GM23338 (cell line): ENCODE measurements around the gene TMEM179B. TPM values are rescaled to one million over a fixed set of nuclear protein-coding genes. Genes with fewer than 3 reads are reported as not detected.

ENCODE experiments used
- JUNB ChIP-seq: IDR thresholded peaks from one replicate; pipeline ENCODE4 v1.6.1; 2016; ENCODE audit warnings: antibody characterized with exemption; ENCODE audit not compliant: unreplicated experiment
- NANOG ChIP-seq: IDR thresholded peaks from 2 replicates; pipeline ENCODE4 v1.6.1; 2016; ENCODE audit warnings: antibody characterized with exemption, borderline replicate concordance
- POLR2AphosphoS5 ChIP-seq: IDR thresholded peaks from 2 replicates; pipeline ENCODE4 v1.6.1; 2016; ENCODE audit warnings: antibody characterized with exemption, low read depth
- STAT1 ChIP-seq: IDR thresholded peaks from one replicate; pipeline ENCODE4 v1.6.1; 2016; ENCODE audit warnings: antibody characterized with exemption; ENCODE audit not compliant: unreplicated experiment
- ZNF331 ChIP-seq: fragments of 250-450 bp; sonication (Bioruptor Pico); IDR thresholded peaks from 2 replicates; pipeline ENCODE4 v1.5.0; 2020; ENCODE audit warnings: low read depth, mild to moderate bottlenecking, moderate library complexity
- polyA plus RNA-seq: library from polyadenylated mRNA; unstranded; fragments of >200 nt; fragmentation: Nextera tagmentation; extraction: Ambion mirVana; gene quantifications from 2 replicates; pipeline ENCODE4 v1.2.1, GENCODE V29; 2016
- total RNA-seq: library from RNA; depleted of rRNA; stranded (reverse); fragments of >200 nt; shearing (Covaris generic); gene quantifications from 2 replicates; pipeline ENCODE4 v1.2.3, GENCODE V29; 2014
- TF ChIP-seq, protein P1 (sequence below): fragments of 250-450 bp; sonication (Bioruptor Pico); IDR thresholded peaks from 2 replicates; pipeline ENCODE4 v1.5.0; 2020; ENCODE audit warnings: mild to moderate bottlenecking, moderate library complexity
- TF ChIP-seq, protein P2 (sequence below): IDR thresholded peaks from one replicate; pipeline ENCODE4 v1.6.1; 2018; ENCODE audit warnings: antibody characterized with exemption; ENCODE audit not compliant: unreplicated experiment

Gene TMEM179B
- total and polyA plus RNA-seq, 2 experiments from 2014 or later, result 16.9 to 17.5 TPM

DNA sequence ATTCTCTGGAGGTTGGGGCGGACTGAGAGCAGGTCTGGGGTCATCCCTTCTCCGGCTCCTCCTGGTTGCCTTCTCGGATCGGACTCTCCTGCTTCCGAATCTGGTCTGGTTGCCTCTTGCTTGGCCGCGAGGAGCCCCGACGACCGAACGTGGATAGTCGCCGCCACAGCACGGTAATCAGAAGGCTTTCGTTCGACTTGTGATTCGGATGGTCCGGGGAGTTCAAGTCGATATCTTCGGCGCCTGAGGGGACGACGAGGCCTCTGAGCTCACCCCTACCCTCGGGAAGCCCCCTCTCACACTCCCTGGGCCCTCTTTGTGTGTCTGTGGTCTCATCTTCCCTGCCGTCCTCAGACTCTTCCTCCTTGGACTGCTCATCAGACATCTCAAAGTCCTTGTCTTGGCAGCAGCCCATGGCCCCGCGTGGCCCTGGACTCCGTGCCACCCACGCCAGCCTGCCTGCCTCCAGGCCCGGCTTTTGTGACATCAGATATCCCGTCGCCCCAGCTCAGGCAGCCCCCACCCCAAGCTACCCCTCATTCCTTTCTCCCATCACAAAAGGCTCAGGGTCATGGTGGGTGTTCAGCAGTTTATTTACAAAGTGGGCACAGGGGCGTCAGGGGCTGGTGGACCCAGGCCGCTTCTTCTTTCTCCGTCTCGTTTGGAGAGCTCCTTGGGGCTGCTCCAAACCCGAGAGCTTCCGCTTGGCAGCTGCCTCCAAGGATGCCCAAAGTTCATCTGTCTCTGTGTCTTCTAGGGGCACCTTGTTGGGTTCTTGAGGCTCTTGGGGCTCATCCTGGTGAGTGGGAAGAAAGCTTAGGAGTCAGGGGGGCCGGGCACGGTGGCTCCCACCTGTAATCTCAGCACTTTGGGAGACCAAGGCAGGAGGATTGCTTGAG is 45.4 kb downstream of the TMEM179B start, which contains the start of gene TEX54 (continued):
- TF ChIP-seq, protein P1, sequence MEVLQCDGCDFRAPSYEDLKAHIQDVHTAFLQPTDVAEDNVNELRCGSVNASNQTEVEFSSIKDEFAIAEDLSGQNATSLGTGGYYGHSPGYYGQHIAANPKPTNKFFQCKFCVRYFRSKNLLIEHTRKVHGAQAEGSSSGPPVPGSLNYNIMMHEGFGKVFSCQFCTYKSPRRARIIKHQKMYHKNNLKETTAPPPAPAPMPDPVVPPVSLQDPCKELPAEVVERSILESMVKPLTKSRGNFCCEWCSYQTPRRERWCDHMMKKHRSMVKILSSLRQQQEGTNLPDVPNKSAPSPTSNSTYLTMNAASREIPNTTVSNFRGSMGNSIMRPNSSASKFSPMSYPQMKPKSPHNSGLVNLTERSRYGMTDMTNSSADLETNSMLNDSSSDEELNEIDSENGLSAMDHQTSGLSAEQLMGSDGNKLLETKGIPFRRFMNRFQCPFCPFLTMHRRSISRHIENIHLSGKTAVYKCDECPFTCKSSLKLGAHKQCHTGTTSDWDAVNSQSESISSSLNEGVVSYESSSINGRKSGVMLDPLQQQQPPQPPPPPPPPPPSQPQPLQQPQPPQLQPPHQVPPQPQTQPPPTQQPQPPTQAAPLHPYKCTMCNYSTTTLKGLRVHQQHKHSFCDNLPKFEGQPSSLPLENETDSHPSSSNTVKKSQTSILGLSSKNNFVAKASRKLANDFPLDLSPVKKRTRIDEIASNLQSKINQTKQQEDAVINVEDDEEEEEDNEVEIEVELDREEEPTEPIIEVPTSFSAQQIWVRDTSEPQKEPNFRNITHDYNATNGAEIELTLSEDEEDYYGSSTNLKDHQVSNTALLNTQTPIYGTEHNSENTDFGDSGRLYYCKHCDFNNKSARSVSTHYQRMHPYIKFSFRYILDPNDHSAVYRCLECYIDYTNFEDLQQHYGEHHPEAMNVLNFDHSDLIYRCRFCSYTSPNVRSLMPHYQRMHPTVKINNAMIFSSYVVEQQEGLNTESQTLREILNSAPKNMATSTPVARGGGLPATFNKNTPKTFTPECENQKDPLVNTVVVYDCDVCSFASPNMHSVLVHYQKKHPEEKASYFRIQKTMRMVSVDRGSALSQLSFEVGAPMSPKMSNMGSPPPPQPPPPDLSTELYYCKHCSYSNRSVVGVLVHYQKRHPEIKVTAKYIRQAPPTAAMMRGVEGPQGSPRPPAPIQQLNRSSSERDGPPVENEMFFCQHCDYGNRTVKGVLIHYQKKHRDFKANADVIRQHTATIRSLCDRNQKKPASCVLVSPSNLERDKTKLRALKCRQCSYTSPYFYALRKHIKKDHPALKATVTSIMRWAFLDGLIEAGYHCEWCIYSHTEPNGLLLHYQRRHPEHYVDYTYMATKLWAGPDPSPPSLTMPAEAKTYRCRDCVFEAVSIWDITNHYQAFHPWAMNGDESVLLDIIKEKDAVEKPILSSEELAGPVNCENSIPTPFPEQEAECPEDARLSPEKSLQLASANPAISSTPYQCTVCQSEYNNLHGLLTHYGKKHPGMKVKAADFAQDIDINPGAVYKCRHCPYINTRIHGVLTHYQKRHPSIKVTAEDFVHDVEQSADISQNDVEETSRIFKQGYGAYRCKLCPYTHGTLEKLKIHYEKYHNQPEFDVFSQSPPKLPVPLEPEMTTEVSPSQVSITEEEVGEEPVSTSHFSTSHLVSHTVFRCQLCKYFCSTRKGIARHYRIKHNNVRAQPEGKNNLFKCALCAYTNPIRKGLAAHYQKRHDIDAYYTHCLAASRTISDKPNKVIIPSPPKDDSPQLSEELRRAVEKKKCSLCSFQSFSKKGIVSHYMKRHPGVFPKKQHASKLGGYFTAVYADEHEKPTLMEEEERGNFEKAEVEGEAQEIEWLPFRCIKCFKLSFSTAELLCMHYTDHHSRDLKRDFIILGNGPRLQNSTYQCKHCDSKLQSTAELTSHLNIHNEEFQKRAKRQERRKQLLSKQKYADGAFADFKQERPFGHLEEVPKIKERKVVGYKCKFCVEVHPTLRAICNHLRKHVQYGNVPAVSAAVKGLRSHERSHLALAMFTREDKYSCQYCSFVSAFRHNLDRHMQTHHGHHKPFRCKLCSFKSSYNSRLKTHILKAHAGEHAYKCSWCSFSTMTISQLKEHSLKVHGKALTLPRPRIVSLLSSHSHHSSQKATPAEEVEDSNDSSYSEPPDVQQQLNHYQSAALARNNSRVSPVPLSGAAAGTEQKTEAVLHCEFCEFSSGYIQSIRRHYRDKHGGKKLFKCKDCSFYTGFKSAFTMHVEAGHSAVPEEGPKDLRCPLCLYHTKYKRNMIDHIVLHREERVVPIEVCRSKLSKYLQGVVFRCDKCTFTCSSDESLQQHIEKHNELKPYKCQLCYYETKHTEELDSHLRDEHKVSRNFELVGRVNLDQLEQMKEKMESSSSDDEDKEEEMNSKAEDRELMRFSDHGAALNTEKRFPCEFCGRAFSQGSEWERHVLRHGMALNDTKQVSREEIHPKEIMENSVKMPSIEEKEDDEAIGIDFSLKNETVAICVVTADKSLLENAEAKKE, result no peak
- no peak for TF ChIP-seq POLR2AphosphoS5
- no peak for TF ChIP-seq NANOG
- TF ChIP-seq STAT1, result no peak
- no peak for TF ChIP-seq JUNB
- TF ChIP-seq, protein P2, sequence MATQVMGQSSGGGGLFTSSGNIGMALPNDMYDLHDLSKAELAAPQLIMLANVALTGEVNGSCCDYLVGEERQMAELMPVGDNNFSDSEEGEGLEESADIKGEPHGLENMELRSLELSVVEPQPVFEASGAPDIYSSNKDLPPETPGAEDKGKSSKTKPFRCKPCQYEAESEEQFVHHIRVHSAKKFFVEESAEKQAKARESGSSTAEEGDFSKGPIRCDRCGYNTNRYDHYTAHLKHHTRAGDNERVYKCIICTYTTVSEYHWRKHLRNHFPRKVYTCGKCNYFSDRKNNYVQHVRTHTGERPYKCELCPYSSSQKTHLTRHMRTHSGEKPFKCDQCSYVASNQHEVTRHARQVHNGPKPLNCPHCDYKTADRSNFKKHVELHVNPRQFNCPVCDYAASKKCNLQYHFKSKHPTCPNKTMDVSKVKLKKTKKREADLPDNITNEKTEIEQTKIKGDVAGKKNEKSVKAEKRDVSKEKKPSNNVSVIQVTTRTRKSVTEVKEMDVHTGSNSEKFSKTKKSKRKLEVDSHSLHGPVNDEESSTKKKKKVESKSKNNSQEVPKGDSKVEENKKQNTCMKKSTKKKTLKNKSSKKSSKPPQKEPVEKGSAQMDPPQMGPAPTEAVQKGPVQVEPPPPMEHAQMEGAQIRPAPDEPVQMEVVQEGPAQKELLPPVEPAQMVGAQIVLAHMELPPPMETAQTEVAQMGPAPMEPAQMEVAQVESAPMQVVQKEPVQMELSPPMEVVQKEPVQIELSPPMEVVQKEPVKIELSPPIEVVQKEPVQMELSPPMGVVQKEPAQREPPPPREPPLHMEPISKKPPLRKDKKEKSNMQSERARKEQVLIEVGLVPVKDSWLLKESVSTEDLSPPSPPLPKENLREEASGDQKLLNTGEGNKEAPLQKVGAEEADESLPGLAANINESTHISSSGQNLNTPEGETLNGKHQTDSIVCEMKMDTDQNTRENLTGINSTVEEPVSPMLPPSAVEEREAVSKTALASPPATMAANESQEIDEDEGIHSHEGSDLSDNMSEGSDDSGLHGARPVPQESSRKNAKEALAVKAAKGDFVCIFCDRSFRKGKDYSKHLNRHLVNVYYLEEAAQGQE, result no peak
- TF ChIP-seq ZNF331 (CRISPR knock-in tag), result no peak
